GM10266 (cell line): Measurements from ENCODE around the gene CCDC78.
A peak's percentile ranks its signal among the peaks of the same experiment; 100 is the strongest.
"Not testable (repeated sequence)": the region's sequence is repeated elsewhere in the genome, so short reads cannot be mapped to it uniquely, and the experiment has no call there.

Experiments used
- DNase-seq: peaks from one replicate; pipeline ENCODE4 v3.0.0; 2012; ENCODE audit errors: extremely low spot score
- TF ChIP-seq, protein P1 (sequence below): IDR thresholded peaks from 2 replicates; pipeline ENCODE4 v1.5.1; 2012; ENCODE audit warnings: mild to moderate bottlenecking, low read depth; ENCODE audit not compliant: control insufficient read depth, insufficient read depth; ENCODE audit errors: missing control alignments

Gene CCDC78

DNA sequence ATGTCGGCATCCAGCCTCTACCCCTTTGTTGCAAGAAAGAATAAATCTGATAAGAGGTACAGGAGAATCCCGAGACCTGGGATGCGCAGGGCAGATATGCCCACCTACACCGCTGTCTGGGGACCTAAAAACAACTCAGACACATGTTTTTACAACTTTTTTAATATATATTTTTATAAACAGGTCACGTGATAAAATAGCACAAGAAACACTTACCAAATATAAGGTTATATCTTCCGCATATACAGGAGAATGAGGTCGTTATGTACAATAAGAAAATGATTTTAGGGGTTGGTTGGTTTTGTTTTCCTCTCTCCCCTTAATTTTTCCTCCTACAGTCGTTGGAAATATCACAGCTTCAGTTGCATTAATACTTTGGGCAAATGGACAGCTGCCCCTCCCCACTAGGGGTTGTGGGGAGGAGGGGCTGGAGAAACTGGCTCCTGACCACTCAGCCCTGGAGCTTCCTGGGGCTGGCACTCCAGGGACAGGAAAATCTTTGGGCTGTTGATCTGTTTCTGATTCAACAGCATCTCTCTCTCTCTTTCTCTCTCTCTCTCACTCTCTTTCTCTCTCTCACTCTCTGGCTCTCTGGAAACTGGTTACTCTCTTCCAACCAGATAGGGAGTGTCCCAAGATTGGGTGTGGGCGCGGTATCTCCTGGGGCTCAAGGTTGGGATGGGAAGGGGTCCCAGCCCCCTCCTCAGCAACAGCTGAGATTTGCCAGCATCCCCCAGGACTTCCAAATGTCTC lies 33.7 kb downstream of the CCDC78 start:
- no peak for DNase-seq
- TF ChIP-seq, protein P1, sequence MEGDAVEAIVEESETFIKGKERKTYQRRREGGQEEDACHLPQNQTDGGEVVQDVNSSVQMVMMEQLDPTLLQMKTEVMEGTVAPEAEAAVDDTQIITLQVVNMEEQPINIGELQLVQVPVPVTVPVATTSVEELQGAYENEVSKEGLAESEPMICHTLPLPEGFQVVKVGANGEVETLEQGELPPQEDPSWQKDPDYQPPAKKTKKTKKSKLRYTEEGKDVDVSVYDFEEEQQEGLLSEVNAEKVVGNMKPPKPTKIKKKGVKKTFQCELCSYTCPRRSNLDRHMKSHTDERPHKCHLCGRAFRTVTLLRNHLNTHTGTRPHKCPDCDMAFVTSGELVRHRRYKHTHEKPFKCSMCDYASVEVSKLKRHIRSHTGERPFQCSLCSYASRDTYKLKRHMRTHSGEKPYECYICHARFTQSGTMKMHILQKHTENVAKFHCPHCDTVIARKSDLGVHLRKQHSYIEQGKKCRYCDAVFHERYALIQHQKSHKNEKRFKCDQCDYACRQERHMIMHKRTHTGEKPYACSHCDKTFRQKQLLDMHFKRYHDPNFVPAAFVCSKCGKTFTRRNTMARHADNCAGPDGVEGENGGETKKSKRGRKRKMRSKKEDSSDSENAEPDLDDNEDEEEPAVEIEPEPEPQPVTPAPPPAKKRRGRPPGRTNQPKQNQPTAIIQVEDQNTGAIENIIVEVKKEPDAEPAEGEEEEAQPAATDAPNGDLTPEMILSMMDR = no peak

DNA sequence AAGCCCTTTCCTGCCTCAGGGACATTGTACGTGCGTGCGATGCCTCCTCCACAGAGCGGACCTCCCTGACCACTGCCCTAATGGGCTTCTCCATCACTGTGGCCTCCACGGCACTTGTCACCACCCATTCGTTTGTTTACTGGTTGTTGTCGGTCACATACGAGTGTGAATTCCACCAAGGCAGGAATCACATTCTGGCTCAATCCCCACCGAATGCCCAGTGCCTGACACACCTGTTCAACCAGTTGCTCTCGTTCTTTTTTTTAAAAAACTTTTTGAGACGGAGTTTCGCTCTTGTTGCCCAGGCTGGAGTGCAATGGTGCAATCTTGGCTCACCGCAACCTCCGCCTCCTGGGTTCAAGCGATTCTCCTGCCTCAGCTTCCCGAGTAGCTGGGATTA lies 35.0 kb downstream of the CCDC78 start:
- DNase-seq = not testable (repeated sequence)

DNA sequence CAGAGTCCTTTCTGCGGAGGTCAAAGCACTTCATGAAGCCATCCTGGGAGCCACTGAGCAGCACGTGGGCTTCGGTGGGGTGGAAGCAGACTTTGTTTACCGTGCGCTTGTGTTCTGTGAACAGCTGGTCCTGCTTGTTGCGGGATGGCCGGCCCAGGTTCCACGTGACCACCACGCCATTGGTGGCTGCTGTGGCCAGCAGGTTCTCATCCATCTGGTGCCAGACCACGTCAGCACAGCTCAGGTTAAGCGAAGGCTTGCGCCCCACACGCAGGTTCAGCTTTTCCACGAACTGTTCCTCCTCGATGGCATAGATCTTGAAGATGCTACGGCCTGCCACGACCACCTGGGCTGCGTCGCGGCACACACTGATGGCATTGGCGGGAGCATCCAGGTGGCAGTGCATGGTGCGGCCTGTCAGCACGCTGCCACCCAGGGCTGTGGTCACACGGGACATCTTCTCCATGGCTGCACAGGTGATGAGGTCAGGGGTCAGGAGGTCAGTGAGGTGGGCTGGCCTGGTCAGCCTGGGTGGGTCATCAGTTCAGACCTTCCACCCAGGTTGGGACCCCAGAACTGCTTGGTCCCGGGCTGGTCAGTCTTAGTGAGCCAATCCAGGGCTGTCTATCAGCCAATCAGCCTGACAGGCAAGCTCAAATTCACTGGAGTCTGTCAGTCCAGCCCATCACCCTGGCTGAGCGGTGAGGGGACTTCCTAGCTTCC lies 36.9 kb downstream of the CCDC78 start:
- no peak for DNase-seq
- TF ChIP-seq, protein P1 = no peak

DNA sequence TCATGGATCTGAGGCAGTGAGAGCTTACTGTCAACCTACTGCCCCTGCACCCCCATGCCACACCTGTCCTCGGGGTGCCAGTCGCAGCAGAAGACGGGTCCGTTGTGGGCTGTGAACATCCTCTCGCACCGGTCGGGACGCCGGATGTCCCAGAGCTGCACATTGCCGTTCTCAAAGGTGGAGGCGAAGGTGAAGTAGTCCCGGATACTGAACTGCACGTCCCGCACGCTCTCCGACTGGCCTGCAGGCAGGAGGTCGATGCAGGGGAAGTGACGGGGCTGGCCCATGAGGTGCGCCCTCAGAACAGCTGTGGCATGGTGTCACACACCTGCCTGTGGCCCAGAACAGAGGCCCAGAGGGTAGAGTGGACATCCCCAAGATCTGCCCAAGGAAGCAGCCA lies 38.7 kb downstream of the CCDC78 start:
- no peak for DNase-seq
- TF ChIP-seq, protein P1 = no peak

DNA sequence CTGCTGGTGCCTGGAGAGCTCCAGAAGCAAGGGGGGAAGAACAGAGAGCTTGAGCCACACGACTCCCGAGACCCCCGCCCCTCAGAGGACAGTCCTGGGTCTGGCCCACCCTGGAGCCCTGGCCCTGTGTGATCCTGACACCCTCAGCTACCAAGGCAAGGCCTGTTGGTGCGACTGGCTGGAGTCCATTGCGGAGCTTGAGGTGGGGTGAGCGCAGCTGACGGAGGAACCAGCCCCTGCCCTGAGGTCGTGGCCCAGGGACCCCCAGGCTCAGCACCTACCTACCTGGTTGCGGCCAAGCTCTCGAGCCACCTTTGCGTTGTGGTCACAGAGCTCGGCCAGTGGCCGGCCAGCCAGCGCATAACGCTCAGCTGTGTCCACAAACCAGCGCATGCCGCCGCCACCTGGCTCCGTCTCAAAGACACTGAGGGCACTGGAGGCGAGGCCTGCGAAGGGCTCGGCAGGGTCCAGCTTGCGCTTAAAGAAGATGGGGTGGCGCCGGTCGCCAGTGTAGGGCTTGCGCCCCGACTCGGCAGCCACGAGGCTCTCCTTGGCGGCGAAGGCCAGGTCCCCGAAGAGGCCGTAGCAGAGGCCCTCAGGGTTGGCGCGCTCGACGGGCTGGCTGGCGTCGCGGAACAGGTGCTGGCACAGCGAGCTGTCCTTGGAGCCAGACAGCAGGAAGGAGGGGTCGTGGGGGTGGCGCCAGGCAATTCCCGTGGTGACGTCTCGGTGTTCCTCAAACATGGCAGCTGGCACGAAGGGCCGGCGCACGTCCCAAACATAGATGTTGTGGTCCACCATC lies 39.6 kb downstream of the CCDC78 start:
- TF ChIP-seq, protein P1 = no peak
- DNase-seq = no peak

DNA sequence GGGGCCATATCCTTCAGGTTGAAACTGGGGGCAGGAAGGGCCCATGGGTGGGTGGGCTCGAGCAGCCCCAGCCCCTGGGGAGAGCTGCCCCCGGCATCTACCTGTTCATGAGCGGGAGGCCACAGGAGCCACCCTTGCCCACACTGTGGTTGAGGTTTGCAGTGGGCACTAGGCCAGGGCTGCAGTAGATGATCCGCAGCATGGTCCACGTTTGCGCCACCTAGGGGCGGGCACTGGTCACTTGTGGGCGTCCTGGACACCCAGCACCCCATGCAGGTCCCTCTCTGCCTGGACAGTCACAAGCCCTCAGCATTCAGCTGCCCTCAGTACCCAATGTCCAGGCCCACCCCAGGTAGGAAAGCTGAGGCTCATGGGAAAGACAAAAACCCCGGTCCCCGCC lies 40.3 kb downstream of the CCDC78 start:
- TF ChIP-seq, protein P1 = peak; percentile 46
- no peak for DNase-seq

DNA sequence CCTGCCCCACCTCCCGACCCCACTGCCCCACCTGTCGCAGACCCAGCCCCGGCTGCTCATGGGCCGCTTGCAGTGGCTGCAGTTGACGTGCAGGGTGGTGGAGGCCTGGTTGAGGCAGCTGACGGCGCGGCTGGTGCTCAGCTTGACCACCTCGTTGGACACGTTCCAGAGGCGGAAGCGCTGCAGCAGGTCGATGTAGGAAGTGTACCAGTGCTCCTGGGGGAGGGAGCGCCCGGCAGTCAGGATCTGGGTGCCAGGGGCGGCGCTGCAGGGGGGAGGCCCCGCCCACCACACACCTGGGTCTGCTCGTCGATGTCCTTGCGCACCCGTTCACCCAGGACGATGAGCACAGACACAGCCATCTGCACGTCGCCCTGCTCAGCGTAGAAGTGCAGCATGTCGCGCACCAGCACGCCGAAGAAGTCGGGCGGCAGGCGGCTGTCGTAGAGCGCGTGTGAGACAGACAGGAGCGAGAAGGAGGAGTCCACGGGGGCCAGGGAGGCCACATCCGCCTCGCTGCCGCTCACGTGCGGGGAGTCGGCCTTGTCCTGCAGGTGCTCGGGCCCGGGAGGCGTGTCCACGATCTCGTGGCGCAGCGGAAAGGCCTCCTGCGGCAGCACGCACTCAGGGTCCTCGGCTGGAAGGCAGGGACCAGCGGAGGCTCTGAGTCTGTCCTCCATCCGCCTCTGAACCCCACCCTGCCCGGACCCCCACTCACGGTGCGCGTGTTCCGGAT lies 41.1 kb downstream of the CCDC78 start:
- DNase-seq = no peak
- TF ChIP-seq, protein P1 = no peak
